GM04503 (cell line): ENCODE measurements around the gene WDR90.

ENCODE experiments used
- DNase-seq: peaks from one replicate; pipeline ENCODE4 v3.0.0-alpha.2; 2012; ENCODE audit warnings: low read depth

WDR90 gene

DNA sequence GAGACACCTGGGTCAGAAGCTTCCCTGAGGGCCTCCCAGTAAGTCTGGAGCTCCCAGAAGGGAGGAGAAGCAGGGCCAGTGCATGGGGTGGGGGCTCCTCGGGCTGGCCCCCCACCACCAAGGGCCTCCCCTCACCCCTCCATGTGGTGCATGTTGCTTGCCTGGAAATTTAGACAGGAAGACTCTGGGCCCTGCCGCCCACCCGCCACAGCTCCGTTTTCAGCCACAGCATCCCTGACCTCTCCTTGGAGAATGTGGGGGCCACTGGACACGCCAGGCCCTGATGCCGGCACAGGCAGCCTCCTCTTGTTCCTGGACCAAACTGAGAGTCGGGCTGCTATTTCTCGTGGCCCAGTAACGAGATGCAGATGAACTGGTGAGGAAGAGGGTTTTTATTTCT is 10.3 kb upstream of the WDR90 start:
- no peak for DNase-seq

DNA sequence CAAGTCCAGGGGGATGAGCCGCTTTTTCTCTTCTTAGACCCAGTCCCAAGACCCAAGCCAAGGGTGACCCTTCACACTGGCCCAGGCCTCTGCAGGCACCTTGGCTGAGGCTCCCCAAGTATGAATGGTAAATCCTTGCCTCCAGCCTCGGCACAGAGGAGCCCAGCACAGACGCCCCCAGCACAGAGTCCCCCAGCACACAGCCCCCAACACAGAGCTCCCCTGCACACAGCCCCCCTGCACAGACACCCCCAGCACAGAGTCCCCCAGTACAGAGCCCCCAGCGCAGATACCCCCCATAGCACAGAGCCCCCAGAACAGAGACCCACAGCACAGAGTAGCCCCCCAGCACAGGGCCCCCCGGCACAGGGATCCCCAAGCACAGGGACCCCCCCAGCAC is 8.6 kb upstream of the WDR90 start:
- no peak for DNase-seq

DNA sequence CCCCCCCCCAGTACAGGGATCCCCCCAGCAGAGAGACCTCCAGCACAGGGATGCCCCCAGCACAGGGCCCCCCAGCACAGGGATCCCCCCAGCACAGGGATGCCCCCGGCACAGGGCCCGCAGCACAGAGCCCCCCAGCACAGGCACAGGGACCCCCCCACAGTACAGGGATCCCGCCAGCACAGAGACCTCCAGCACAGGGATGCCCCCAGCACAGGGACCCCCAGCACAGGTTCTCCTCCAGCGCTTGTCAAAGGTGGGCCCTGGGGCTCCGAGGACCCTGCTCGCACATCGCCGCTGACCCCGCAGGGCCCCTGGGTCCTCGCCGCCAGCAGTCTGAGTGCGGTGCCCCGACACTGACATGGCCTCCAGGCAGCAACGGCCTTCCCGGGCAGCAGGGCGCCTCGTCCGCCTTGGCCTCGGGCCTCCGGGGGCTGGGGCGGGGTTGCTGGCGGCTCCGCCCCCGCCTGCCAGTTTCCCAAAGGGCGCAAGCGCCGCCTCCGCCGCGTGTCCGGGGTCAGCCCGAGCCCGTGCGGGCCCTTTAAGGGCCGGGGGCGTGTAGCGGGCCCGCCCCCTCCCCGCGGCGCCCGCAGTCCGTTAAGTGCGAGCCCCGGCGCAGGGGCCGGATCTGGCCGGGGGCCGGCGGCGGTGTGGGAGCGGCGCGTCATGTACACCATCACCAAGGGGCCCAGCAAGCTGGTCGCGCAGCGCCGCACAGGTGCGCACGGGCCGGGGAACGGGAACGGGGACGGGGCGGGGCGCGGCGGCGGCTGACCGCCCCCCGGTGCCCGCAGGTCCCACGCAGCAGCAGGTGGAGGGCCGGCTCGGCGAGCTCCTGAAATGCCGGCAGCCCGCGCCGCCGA is 7.6 kb upstream of the WDR90 start, which contains the start of gene MCRIP2:
Gene MCRIP2, plus strand, starts transcription at position 503 of the 863 bp plus-strand sequence. Its CDS starts 164 bp downstream, at position 667.
- no peak for DNase-seq

DNA sequence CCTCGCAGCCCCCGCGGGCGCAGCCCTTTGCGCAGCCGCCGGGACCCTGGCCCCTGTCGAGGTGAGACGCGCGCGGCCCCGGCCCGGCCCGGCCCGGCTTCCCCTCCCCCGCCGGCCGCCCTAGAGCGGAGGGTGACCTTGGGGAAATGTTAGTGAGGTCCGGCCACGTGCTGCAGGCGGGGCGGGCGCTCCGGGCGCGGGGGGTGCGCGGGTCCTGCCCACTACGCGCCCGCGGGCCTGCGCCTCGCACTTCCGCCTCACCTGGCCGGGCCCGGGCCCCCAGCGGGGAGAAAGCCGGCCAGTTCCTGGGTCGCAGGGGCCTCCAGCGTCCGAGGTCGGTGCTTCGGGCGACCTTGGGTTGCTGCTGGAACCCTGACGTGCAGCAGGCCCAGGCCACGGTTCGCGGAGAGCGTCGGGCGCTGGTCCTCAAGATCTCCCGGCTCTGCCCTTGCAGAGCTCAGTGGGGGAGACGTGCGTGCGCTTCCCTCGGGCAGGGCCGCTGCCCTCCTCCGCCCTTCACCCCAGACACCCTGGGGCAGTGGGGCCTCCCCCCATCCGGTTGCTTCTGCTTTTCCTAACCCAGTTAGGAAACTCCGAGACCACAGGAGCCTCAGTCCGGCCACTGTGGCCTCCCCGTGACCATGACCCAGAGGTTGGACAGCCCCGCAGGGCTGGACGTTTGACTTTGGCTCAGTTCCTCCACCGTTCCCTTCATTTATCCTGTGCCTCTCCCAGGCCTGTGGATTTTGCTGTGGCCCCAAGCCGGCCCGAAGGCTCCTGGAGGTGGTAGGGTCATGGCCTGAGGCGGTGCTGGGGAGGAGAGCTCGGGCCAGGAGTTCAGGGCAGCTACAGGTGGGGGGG is 6.7 kb upstream of the WDR90 start:
- no peak for DNase-seq

DNA sequence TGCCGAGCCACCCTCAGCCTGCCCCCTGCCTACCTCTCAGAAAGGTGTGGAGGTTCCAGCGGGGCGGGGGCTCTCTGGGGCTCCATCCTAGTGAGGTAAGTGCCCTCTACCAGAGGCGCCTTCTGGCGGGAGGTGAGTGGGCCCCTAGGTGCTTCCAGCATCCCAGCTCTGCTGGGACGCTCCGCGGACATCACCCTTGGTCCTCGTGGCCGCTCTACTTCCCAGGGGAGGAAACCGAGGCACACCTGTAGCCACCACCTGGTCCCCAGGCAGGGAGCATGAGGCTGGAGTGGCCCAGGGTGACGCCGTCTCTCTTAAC is 6.2 kb upstream of the WDR90 start:
- no peak for DNase-seq

DNA sequence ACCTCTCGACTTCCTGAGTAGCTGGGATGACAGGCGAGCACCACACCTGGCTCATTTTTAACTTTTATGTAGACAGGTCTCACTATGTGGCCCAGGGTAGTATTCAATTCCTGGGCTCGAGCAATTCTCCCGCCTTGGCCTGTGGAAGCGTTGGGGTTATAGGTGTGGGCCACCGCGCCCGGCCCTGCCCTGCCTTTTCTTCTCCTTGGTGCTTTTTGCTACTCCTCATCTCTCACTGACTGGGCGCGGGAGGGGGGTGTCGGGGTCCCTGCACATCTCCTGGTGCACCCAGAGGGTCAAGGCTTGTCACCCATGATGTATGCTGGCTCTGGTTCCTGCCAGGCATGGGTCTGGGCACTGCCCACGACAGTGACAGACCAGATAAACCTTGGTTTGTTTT is 4.6 kb upstream of the WDR90 start:
- no peak for DNase-seq

DNA sequence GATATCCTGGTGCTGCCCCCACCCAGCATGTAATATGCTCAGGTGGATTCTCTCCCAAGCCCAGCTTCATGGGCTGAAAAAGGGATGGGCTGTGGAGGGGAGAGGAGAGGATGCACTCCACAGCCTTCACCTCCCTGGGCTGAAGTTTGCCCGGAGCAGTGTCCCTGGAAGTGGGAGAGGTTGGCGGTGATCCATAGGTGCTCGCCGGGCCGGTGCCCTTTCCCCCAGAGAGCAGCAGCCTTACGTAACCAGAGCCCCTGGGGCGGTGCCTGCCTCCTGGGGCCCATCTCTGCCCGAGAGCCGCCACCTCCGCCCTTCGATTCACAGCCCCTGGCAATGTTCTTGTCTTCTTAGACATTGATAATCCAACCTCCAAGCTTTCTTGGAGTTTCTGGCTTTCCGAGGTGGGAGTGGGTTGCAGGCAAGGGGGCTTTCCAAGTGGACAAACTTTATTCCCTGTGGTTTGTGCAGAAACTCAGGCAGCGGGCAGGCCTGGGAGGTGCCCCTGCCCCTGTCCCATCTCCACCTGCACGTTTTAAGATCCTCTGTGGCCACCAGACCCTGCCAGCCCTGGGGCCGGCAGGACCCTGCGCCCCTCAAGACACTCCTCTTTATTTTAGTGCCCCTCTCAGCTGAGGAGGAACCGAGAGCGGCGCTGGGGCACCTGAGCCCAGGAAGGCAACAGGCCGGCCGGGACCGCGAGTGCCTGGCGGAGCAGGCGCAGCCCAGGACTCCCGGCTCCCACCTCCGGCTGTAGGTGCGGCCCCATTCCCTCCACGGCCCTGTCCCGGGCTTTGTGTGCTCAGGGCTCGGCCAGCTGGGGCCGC is 3.1 kb upstream of the WDR90 start:
- no peak for DNase-seq

DNA sequence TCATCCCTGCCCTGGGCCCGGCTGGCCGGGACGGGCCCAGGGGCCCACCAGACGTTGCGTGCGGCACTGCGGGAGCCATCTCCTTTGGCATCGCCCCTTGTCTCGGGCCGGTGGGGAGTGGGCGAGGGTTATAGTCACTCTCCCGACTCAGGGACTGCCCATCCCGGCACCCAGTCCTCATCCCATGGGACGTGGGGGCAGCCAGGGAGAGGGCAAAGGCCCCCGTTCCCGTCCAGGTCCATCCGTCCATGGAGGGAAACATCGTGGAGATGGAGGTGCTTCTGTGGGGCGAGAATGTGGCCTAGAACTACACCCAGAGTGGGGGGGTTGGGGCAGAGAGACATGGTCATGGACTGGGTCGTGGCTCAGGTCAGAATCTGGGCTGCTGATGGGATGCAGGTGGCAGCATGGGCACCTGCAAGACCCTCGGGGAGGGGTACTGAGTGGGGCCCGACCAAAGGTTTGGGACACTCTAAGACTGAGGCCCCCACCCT is 2.4 kb upstream of the WDR90 start:
- no peak for DNase-seq

DNA sequence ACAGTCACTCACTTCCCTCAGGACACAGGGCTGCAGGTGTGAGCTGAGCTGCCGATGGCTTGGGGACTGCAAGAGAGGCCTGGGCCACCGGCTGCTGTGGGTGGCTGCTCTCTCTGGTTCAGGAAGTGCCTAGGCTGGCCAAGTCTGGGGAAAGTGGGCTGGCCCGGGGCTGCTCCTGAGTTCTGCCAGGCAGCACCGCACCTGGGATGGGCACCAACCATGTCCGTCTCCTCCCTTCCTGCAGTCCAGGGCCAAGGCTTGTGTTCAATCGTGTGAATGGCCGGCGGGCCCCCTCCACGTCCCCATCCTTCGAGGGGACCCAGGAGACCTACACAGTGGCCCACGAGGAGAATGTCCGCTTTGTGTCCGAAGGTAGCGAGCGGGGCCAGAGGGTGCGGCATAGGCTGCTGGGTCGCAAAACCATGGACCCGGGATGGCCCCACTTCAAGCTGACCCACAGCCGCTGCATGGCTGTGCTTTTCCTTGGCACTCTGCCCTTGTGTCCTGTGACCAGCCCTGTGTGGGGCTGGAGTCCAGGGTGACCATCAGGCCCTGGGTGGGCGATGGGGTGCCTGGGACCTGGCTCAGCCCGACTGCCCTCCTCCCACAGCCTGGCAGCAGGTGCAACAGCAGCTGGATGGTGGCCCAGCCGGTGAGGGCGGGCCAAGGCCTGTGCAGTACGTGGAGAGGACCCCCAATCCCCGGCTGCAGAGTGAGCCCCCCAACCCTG is 1.8 kb upstream of the WDR90 start:
- DNase-seq: no peak

DNA sequence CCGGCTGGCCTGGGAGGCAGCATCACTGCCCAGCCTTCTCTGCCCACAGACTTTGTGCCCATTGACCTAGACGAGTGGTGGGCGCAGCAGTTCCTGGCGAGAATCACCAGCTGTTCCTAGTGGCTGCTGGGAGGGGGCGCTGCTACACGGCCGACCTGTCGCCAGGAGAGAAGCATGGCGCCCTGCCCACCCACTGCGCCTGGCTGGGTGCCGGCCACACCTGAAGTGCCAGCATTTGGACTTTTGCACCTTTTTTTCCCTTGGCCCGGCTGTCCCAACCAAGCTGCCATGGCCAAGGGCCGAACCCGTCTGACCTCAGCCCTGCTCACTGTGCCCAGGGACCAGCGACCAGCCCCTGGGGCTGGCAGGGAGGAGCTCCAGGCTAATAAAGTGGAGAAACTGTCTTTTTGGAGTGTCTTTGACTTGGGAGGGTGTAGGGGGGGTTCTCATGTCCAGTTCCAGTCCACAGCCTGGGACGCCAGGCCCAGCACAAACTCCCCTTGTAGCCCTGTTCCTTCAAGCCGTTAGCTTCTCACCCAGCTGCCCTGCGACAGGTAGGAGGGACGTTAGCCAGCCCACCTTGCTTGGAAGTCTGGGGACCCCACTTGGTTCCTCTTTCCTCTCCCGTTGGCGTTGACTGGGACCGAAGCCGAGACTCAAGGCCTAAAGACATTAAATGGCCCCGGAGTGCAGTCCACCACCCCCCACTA is 939 bp upstream of the WDR90 start:
- no peak for DNase-seq

DNA sequence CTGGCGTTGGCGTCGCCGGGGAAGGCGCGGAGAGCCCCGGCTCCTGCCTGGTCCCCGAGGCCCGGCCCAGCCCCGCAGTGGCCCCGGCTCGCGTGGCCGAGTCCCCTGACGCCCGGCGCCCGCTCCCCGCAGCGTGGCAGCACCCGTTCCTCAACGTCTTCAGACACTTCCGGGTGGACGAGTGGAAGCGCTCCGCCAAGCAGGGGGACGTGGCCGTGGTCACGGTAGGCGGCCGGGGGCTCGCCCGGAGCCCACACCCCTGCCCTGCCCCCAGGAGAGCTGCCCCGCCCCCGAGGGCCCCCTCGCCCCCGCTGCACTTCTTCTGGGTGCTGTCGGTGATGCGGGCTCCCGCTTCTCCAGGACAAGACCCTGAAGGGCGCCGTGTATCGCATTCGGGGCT is 466 bp downstream of the WDR90 start:
- no peak for DNase-seq

DNA sequence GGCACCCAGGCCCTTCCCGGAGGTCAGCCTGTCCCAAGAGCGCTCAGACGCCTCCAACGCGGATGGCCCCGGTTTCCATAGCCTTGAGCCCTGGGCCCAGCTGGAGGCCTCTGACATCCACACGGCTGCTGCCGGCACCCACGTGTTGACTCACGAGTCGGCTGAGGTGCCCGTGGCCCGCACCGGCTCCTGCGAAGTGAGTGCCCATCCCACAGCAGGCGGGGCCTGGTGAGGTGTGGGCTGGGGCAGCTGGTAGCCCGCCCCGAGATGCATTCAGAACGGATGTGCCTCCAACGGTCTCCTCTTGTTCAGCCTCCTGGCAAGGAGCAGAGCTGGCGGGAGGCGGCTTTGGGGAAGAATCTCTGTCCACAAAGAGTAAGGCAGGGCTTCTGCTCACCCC is 2.7 kb downstream of the WDR90 start:
- DNase-seq: no peak

DNA sequence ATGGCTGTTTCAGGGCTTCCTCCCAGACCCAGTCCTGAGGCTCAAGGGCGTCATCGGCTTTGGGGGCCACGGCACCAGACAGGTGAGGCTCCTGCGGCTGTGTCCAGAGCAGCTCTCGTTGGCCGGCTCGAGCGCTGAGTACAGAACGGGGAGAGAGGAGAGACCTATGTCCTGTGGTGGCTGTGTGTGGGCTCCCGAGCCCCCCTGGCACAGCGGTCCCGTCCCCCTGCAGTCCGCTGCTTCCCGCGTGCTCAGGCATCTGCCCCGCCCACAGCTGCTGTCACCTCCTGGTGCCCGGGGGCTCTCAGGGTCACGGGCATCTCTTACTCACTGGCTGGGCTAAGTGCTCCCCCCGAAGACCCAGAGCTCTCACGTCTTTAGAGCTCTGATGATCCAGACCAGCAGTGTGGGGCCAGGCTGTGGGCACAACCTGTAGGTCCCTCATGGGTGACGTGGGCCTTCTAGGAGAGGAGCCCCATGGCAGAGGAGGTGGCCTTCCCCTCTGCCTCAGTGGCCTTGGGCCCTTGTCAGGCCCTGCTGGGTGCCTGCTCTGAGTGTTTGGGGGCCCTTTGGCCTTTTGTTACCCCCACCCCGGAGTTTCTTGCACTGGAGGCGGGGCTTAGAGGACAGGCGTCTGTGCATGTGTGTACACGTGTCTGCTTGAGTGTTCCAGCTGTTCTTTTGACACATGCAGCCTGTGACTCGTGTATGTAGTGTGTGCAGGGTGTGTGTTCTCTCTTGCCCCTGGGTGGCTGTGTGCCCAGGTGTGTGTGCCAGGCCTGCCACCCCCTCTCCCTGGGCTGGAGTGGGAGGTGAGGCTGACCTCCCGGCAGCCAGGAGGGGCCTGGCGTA is 3.5 kb downstream of the WDR90 start:
- no peak for DNase-seq

DNA sequence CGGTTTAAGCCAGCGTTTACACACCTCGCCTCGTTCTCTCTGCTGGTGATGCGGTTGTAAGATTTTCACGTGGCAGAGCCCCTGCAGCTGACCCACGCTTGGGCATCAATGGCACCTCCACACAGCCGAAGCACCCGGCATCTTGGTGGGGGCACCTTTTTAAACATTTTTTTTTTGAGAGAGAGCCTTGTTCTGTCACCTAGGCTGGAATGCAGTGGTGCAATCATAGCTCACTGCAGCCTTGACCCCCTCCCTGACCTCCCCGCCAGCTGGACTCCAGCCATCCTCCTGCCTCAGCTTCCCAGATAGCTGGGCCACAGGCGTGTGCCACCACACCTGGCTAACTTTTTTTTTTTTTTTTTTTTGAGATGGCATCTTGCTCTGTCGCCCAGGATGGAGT is 4.9 kb downstream of the WDR90 start:
- DNase-seq: no peak

DNA sequence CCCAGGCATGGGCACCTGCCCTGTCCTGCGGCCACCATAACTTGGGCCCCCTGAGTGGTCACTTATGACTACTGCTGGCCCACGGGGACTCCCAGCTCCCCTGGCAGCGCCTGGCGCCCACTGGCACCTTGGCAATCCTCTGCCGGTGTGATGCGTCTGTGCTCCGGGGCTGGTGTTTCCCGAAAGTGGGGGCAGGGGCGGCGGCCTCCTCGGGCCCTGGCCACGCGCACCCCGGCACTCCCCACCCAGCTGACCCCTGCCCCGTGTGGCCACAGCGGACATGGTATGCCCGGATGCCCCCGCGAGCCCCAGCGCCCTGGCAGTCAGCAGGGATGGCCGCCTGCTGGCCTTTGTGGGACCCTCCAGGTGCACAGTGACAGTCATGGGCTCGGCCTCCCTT is 8.3 kb downstream of the WDR90 start:
- DNase-seq: no peak

DNA sequence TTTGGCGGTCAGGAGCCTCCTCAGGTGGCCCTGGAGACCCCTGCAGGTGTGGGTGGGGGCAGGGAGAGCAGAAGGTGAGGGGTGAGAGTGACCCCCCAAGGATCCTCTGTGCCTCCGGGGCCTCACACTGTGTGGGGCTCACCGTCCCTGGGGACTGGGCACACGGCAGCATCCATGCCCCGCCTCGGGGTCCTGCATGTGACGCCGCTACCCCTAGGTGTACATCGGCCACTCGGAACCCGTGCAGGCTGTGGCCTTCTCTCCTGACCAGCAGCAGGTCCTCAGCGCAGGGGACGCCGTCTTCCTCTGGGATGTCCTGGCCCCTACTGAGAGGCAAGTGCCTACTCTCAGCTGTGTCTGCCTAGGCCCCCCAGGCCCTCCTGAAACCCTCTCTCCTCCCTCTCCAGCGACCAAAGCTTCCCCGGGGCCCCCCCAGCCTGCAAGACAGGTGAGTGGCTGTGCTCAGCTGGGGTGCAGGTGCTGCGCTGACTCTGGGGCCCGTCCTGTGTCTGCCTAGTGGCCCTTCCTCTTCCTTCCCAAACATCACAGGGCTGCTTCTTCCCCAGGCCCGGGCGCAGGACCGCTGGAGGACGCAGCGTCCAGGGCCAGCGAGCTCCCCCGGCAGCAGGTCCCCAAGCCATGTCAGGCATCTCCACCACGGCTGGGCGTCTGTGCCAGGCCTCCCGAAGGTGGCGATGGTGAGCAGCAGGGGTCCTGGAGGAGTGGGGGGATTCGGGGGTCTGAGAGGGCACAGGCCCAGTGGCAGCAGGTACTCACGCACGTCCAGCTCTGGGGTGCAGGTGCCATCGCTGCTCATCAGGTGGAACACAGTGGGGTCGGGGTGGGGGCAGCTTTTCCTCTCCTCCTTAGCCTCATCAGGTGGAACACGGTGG is 9.8 kb downstream of the WDR90 start:
- no peak for DNase-seq

DNA sequence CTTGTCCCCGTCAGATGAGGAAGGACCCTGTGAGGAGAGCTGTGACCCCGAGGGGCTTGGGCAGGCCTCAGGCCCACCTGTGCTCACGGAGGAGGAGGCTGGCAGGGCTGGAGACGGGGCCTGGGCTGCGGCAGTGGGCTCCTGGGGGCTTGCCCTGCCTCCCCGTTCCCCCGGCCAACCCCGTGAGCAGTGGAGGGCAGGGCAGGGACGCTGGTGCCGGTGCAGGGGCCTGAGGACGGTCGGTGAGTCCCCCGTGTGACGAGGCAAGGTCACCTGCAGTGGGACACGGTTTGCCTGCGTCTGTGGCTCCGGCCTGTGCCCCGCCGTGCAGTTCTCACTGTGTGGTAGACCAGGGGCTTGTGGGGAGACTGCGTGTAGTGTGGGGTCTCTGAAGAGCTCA is 10.5 kb downstream of the WDR90 start:
- DNase-seq: no peak

DNA sequence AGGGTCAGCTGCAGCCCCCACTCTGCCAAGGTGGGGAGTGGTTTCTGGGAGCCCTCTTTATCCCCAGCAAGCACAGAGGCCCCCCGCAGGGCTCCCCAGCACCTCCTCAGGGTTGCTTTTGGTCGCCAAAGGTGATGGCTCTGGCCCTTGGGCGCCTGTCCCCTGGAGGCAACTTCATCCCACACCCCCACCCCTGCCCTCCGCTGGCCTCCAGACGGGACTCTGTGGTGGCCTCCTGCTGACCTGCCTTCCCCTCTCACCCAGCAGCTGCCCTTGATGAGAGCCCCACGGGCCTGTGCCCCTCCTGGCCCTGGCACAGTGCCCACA is 10.9 kb downstream of the WDR90 start:
- no peak for DNase-seq
